H1 (cell line): ENCODE results near the gene RNU6-8. TPM values are rescaled to one million over a fixed set of nuclear protein-coding genes. Genes with fewer than 3 reads are reported as not detected.

Source experiments
- ASH2L ChIP-seq: fragments of 200-600, 300-600 bp; sonication (generic); IDR thresholded peaks from one replicate; pipeline ENCODE4 v1.7.1; 2017; ENCODE audit warnings: low read length
- RAD21 ChIP-seq, 2 experiments: IDR thresholded peaks in 1 of 2; conservative IDR thresholded peaks in 1 of 2; 2 replicates each; pipeline ENCODE4 v1.6.1; 2011; ENCODE audit warnings: low read depth in 2 of 2, low read length in 2 of 2, improper control_type of control experiment in 1 of 2, inconsistent platforms in 1 of 2, mild to moderate bottlenecking in 1 of 2, moderate library complexity in 1 of 2
- RBBP5 ChIP-seq: IDR thresholded peaks from 2 replicates; pipeline ENCODE4 v1.7.1; 2012; ENCODE audit warnings: low read depth, mild to moderate bottlenecking, inconsistent platforms, low read length, moderate library complexity, borderline replicate concordance
- SP4 ChIP-seq: IDR thresholded peaks from 2 replicates; pipeline ENCODE4 v1.6.1; 2012; ENCODE audit warnings: low read length, inconsistent platforms
- TBP ChIP-seq: IDR thresholded peaks from 2 replicates; pipeline ENCODE4 v1.6.1; 2011; ENCODE audit warnings: low read depth, low read length, improper control_type of control experiment
- USF2 ChIP-seq: IDR thresholded peaks from 2 replicates; pipeline ENCODE4 v1.6.1; 2011; ENCODE audit warnings: low read length, improper control_type of control experiment
- polyA plus RNA-seq, 7 experiments: library from polyadenylated mRNA; depleted of rRNA in 3 of 7; stranded (reverse) in 5 of 7; unstranded in 2 of 7; fragments of >200 nt in 5 of 7; fragments of 200-250 nt in 2 of 7; gene quantifications; 1 replicate in 5 of 7; 2 replicates in 1 of 7; 4 replicates in 1 of 7; pipeline versions ENCODE4 v1.2.1 to v1.2.3, GENCODE V29; 2011 to 2013; ENCODE audit warnings: missing spikeins in 2 of 7, mixed read lengths in 2 of 7
- total RNA-seq: library from RNA; stranded (reverse); fragmentation: NEBNext Ultra II Directional; extraction: Animal tissue kit (Norgen Biotek cat#: 25700); gene quantifications from 2 replicates; pipeline ENCODE4 v1.2.1, GENCODE V29; 2021

RNU6-8 gene
- total and polyA plus RNA-seq, 2 of the 8 experiments (the other 6 are each of a cell fraction or from before 2014, with no cell fraction given): not detected

GRCh38 chr14:32202998-32203882, at the start of gene RNU6-8 (continued):
- TF ChIP-seq RBBP5 (peak; percentile 86; the same call in 1 of the 2 replicates), TBP (peak; percentile 97), ASH2L (peak; percentile 90), USF2 (no peak), RAD21 (IDR thresholded peaks at IDR 0.05 in 1 of 2, conservative IDR thresholded peaks at IDR 0.05 in 1 of 2; ENCODE audit: low read depth in 2 of 2, low read length in 2 of 2) (peak in 1 of 2 experiments; percentile 27; a peak in 1 of 4 replicates), SP4 (no peak)
- TF ChIP-seq, all 59 proteins: peak for 8
